Activated CD8-positive, alpha-beta T cell treated with anti-CD3 and anti-CD28 coated beads, Interleukin-2, amount 10 ng/mL, durations not matched to agents 7 days and 5 days (primary cell): ENCODE results near the gene WNT5A. TPM values are rescaled to one million over a fixed set of nuclear protein-coding genes. Genes with fewer than 3 reads are reported as not detected.

ENCODE experiments used
- ATAC-seq: fragments of 150-1000 bp; cut with Tn5 transposase; one replicate; pipeline ENCODE4 v1.10.0; 2021; ENCODE audit warnings: moderate library complexity
- CTCF ChIA-PET: fragments of 350-600 bp; sonication (Branson Sonifier 250); formaldehyde crosslinking; loops from one replicate; lab custom pipeline; 2021; ENCODE audit warnings: antibody characterized with exemption; lab: Charles Lee
- POLR2A ChIA-PET: fragments of 350-600 bp; sonication (Branson Sonifier 250); formaldehyde crosslinking; loops from one replicate; lab custom pipeline; 2021; ENCODE audit warnings: antibody characterized with exemption; lab: Charles Lee
- DNase-seq: peaks from one replicate; pipeline ENCODE4 v3.0.0-alpha.2; 2020
- H3K27ac Mint-ChIP-seq: one replicate; pipeline ENCODE4 v1.8.0; 2021; ENCODE audit warnings: mild to moderate bottlenecking, mixed read lengths
- H3K27me3 Mint-ChIP-seq: one replicate; pipeline ENCODE4 v1.8.0; 2021; ENCODE audit warnings: low read depth, mixed read lengths
- H3K36me3 Mint-ChIP-seq: one replicate; pipeline ENCODE4 v1.8.0; 2021; ENCODE audit warnings: low read depth, mixed read lengths
- H3K4me1 Mint-ChIP-seq: one replicate; pipeline ENCODE4 v1.8.0; 2021; ENCODE audit warnings: low read depth, mixed read lengths
- H3K4me3 Mint-ChIP-seq: one replicate; pipeline ENCODE4 v1.8.0; 2021; ENCODE audit warnings: mild to moderate bottlenecking, mixed read lengths
- H3K9me3 Mint-ChIP-seq: one replicate; pipeline ENCODE4 v1.8.0; 2022; ENCODE audit warnings: mixed read lengths; ENCODE audit not compliant: insufficient read depth
- total RNA-seq, 2 experiments: library from RNA; stranded (reverse); gene quantifications; one replicate each; pipeline ENCODE4 v1.2.3, GENCODE V29; 2021

Gene WNT5A
- total RNA-seq, 2 experiments from 2014 or later: not detected

DNA sequence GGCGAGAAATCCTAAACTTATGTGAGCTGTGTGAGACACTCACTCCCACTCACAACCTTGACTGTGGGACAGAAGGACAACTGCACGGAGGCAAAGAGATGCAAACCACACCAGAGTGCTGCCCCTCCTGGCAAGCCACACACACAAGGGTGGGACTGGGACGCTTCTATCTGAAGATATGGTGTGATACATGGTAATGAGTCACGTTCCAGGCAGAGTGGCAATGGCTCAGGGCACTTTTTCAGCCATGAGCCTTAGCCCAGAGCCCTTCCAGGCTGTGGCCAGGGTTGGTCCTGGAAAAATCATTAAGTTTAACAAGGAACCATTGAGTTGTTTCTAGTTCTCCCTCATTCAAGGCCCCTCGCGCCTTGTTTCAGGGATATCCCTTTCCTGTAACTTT, 56.1 kb downstream of the WNT5A start:
- H3K27ac Mint-ChIP-seq: no peak overlapping the region

DNA sequence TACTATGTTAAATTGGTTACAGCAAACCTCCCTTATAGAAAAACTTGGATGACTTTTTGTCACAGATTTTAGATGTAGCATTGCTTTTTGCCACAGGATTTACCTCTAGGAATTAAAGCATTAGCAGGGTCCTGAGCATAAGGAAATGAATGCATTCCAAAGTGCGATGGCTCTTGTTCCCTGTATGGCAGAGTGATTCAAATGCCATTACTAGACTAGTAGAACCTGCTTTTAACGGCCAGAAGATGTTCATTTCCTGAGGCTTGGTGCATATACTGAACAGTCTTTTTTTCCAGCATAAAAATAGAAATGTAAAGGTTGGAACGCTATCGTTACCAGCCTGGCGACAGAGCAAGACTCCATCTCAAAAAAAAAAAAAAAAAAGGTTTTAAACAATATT, 59.4 kb downstream of the WNT5A start:
- ChIA-PET POLR2A (no interaction called here), CTCF (no interaction called here)
- no peaks in the 10 kb centered on the region for H3K27me3 Mint-ChIP-seq
- no peaks in the 10 kb centered on the region for H3K9me3 Mint-ChIP-seq
- ATAC-seq (no peak), DNase-seq (no peak)
- no peaks in the 10 kb centered on the region for H3K4me1 Mint-ChIP-seq
- H3K4me3 Mint-ChIP-seq: no peak overlapping the region
- no peak overlapping the region for H3K27ac Mint-ChIP-seq
- no peaks in the 10 kb centered on the region for H3K36me3 Mint-ChIP-seq

More for the DNA sequence above, 56.1 kb downstream of the WNT5A start:
- no peak overlapping the region for H3K4me3 Mint-ChIP-seq
- no peaks in the 10 kb centered on the region for H3K4me1 Mint-ChIP-seq
- ATAC-seq (no peak), DNase-seq (no peak)
- no peaks in the 10 kb centered on the region for H3K36me3 Mint-ChIP-seq
- no peaks in the 10 kb centered on the region for H3K27me3 Mint-ChIP-seq
- ChIA-PET POLR2A (no interaction called here), CTCF (no interaction called here)
- H3K9me3 Mint-ChIP-seq: no peaks in the 10 kb centered on the region

DNA sequence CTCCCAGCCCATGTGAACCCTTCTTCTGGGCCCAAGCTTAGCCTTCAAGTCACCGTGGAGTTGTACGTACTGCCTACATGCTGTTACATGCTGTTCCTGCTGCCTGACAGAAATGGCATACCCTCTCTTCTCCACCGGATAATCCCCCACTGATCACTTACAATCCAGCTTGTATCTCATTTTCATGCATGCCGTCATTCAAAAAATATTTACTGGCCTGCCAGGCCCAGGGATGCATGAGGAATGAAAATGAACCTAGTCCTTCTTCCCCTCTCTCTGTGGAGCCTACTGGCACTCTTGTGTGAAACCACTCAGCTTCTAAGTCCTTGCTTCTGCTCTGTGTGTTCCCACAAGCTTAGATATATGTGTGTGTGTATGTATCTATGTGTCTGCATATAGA, 60.6 kb downstream of the WNT5A start:
- no peaks in the 10 kb centered on the region for H3K27me3 Mint-ChIP-seq
- no peaks in the 10 kb centered on the region for H3K36me3 Mint-ChIP-seq
- POLR2A ChIA-PET: no interaction called here
- CTCF ChIA-PET: interaction anchor here (0.9 kb wide), 1 partner anchor 11 kb away, joined by 3 read pairs; no protein-coding TSS in a partner anchor
- DNase-seq (no peak), ATAC-seq (no peak)
- H3K4me3 Mint-ChIP-seq: no peak overlapping the region
- no peak overlapping the region for H3K27ac Mint-ChIP-seq
- peaks cover 4% of the 10 kb centered on the region for H3K9me3 Mint-ChIP-seq
- no peaks in the 10 kb centered on the region for H3K4me1 Mint-ChIP-seq

DNA sequence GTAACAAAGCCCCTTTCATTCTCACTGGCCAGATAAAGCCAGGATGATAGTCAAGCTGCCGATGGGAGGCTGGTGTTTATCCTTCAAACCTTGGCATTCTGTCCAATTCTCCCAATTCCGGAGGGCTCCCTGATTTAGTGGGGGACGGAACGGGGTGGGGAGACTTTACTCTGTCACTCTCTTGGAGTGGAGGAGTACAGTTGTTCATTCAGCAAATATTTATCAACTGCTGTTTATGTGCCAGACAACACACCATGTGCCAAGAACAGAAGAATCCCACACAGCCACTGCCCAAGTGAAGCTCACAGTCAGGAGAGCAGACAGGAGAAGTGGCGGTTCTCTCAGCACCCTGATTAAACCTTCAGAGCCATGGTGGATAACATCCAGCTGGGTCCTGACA, 63.3 kb downstream of the WNT5A start:
- H3K4me3 Mint-ChIP-seq: no peak overlapping the region

DNA sequence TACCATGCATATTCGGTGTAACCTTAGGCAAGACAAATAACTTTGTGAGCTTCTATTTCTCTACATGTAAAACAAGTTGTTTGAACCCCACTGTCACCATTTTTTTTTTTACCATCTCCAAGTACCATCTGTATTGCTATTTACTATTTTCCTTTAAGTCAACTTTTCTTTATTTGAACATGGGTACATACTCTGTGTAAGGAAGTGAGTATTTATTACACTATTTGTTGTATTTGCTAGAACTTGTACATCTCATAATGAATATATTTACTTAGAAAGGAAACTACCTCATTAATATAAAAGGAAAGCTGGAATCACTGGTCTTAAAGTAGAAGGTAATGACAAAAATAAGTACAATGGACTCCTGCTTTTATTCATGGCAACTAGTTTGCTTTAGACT, 69.9 kb downstream of the WNT5A start:
- POLR2A ChIA-PET: no interaction called here
- Mint-ChIP-seq H3K9me3 (peaks cover 20% of the 10 kb centered on the region), H3K27ac (no peak overlapping the region), H3K27me3 (no peaks in the 10 kb centered on the region), H3K36me3 (no peaks in the 10 kb centered on the region), H3K4me1 (no peaks in the 10 kb centered on the region), H3K4me3 (no peak overlapping the region)
- DNase-seq (no peak), ATAC-seq (no peak)
- CTCF ChIA-PET: no interaction called here

More for the DNA sequence above, 63.3 kb downstream of the WNT5A start:
- CTCF ChIA-PET: no interaction called here
- H3K27ac Mint-ChIP-seq: no peak overlapping the region
- ATAC-seq (no peak), DNase-seq (no peak)
- H3K4me1 Mint-ChIP-seq: no peaks in the 10 kb centered on the region
- no peaks in the 10 kb centered on the region for H3K27me3 Mint-ChIP-seq
- POLR2A ChIA-PET: no interaction called here
- H3K36me3 Mint-ChIP-seq: no peaks in the 10 kb centered on the region
- H3K9me3 Mint-ChIP-seq: peaks cover 10% of the 10 kb centered on the region

DNA sequence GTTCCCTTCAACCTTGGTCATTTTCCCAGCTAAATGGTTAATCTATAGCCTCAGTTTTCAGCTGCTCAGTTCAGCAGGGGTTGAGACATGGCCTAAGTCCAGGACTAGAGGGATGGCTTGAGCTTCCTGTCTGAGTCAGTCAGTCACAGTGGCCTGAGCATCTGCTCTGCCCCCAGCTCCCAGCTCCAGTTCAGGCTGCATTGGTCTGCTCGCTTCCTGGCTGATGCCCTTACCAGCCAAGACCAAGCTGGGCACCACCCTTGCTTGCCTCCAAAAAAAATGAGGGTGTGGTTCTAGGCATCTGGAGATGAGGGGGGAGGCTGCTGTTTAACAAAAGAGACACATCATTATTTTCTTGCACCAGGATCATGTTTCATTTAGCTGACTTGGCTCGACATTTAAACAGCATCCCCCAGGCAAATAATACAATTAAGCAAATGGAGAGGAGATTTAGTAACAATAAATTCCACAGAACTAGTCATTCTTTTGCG, 70.7 kb downstream of the WNT5A start:
- ChIA-PET POLR2A (no interaction called here), CTCF (no interaction called here)
- no peaks in the 10 kb centered on the region for H3K36me3 Mint-ChIP-seq
- no peaks in the 10 kb centered on the region for H3K27me3 Mint-ChIP-seq
- H3K9me3 Mint-ChIP-seq: peaks cover 14% of the 10 kb centered on the region
- no peak overlapping the region for H3K4me3 Mint-ChIP-seq
- no peak overlapping the region for H3K27ac Mint-ChIP-seq
- no peaks in the 10 kb centered on the region for H3K4me1 Mint-ChIP-seq
- DNase-seq (no peak), ATAC-seq (no peak)
